22Rv1 (cell line): ENCODE results near the gene ANXA10.

Experiments
- ZFX ChIP-seq: fragments of 450-650 bp; IDR thresholded peaks from 2 replicates; pipeline ENCODE4 v1.6.1; 2017; ENCODE audit warnings: antibody characterized with exemption, borderline replicate concordance
- TF ChIP-seq, protein P1 (sequence below): fragments of 450-650 bp; IDR thresholded peaks from 2 replicates; pipeline ENCODE4 v1.5.1; 2017; ENCODE audit warnings: mild to moderate bottlenecking

DNA sequence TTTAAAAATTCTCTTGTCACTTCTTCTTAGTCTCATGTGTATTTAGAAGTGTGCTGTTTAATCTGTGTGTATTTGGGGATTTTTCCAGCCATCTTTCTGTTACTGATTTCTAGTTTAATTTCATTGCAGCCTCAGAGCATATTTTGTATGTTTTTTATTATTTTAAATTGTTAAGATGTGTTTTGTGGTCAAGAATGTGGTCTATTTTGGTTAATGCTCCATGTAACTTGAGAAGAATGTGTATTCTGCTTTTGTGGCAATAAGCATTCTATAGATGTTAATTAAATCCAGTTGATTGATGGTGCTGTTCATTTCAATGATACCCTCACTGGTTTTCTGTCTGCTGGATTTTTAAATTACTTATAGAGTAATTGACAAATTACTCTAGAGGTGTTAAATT is 38.9 kb downstream of the ANXA10 start:
- TF ChIP-seq, protein P1, sequence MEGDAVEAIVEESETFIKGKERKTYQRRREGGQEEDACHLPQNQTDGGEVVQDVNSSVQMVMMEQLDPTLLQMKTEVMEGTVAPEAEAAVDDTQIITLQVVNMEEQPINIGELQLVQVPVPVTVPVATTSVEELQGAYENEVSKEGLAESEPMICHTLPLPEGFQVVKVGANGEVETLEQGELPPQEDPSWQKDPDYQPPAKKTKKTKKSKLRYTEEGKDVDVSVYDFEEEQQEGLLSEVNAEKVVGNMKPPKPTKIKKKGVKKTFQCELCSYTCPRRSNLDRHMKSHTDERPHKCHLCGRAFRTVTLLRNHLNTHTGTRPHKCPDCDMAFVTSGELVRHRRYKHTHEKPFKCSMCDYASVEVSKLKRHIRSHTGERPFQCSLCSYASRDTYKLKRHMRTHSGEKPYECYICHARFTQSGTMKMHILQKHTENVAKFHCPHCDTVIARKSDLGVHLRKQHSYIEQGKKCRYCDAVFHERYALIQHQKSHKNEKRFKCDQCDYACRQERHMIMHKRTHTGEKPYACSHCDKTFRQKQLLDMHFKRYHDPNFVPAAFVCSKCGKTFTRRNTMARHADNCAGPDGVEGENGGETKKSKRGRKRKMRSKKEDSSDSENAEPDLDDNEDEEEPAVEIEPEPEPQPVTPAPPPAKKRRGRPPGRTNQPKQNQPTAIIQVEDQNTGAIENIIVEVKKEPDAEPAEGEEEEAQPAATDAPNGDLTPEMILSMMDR: no peak
- no peak for TF ChIP-seq ZFX
